GM21423 (cell line): ENCODE measurements around the gene TPP2.

ENCODE experiments used
- ATAC-seq: cut with Tn5 transposase; IDR thresholded peaks from one replicate; pipeline ENCODE4 v1.9.1; 2021; ENCODE audit warnings: mild to moderate bottlenecking, moderate library complexity; ENCODE audit not compliant: unreplicated experiment

TPP2 gene

DNA sequence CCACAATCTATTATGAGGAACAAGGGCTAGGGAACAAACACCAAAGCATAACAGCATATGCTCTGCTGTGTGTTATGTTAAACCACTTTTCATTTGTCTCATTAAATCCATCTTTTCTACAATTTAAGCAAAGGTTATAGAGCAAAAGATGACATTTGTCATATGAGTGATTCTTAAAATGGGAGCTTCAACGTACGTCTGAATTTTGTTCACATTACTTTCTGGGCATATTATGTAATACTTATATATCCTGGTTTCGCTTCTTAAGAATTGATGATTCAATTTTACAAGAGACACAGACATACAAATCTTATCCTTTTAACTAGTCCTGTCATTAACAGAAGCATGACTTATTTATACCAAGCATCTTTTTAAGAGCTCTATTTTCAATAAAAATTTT lies 3.3 kb upstream of the TPP2 start:
- ATAC-seq = no peak

DNA sequence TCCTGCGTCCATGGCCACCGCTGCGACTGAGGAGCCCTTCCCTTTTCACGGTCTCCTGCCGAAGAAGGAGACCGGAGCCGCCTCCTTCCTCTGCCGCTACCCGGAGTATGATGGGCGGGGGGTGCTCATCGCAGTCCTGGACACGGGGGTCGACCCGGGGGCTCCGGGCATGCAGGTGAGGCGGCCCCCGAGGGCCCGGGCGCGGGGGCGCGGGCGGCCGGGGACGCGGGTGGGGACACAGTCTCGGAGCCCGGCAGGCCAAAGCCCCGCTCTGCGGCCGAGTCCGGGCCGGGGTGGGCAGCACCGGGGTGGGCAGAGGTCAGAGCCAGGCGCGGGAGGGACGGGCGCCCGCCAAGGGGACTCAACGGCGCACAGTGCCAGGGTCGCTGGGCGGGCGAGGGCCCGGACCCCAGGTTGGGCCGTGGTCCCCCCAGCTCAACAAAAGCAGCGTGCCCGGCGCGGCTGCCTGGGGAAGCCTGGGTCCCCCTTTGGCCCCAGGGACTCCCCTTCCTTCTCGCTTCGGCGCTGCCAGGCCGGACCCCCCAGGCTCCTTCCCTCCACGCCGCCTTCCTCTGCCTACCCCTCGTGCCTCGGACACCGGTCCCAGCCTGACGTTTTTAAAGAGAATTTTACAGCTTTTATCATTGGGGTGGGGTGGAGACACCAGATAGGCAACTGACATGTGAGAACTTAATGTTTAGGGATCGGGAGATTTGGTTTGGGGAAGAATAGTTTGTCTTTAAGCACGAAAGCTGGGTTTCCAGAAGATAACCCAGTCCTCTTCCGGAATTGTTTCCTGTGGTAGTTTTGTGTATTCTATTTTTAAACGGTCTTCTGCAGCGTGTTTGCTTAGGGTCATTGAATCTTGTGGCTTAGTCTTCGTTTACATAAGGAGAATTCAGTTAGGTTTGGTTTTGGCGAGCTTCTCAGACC lies 509 bp downstream of the TPP2 start:
- peak; percentile 21 for ATAC-seq

DNA sequence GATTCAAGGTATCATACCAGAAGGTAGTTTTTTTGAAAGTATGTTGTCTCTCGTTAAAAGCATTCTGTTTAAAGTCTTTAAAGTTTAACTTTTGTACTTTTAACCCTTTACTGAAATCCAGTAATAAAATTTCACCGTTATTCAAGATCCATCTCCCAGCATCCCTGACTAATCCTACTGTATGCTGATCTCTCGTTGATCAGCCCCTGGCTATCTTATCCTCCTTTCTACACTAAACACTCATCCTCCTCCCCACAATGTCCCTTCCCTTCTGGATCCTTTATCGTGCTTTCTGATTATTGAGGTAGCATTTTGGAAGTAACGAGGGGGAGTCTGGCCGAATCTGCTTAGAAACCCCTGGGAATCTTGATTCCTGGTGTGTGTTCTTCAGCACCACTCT lies 1.3 kb downstream of the TPP2 start:
- no peak for ATAC-seq

DNA sequence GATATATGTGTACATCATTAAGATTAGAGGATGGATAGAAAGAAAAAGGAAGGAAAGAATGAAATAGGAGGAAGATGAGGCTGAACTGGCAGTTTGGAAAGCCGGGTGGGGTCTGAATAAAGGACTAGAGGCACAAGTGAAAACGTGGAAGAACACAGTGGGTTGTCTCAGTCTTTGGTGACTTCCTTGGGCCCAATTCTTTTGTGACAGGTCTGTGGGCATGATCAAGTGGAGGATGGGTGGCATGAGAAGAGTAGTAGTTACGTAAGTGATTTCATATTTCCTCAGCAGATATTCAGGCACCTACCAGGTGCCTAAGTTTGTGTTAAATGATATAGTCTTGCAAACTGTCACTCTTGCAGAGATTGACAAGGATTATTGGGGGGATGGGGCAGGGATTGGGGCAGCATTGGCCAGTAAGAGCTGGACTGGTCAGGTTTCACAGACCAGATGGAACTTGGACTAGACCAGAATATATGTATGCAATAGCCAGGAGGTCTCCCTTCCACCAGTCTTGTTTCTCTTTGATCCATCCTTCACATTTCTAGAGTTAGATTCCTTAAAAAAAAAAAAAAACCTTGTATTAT lies 2.7 kb downstream of the TPP2 start:
- ATAC-seq = no peak

DNA sequence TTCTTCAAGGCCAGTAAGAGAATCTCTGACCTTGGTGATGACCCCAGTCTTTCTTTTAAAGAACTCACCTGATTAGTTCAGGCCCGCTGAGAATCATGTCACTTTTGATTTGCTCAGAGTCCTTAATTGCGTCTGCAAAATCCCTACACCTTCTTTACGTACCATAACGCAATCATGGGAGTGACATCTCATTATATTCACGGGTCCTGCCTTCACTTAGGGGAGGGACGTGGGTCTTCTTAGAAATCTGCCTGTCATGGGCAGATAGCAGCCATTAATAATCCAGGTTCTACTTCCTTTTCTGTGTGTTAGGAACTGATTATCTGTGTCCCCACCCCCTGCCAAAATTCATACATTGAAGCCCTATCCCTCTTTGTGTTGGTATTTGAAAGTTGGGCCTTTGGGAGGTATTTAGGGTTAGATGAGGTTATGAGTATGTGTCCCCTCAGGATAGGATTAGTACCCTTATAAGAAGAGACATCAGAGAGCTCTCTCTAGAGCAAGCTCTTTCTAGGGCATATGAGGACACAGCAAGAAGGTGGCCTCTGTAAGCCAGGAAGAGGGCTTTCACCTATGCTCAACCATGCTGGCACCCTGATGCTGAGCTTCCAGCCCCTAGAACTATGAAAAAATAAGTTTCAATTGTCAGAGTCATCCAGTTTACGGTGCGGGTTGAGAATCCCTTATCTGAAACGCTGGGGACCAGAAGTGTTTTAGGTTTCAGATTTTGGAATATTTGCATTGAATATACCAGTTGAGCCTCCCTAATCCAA lies 9.9 kb downstream of the TPP2 start:
- no peak for ATAC-seq

DNA sequence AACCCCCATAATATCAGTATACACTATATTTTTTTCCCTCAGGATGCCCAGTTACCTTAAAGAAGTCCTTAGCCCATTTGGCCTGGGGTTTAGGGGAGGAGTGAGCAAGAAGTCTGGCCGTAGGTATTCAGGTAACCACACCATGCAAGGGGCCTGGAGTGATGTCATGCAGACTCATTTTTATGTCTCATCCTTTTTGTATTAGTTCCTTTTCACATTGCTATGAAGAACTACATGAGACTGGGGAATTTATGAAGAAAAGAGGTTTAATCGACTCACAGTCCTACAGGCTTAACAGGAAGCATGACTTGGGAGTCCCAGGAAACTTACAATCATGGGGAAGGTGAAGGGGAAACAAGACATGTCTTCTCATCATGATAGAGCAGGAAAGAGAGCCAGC lies 12.2 kb downstream of the TPP2 start:
- no peak for ATAC-seq

DNA sequence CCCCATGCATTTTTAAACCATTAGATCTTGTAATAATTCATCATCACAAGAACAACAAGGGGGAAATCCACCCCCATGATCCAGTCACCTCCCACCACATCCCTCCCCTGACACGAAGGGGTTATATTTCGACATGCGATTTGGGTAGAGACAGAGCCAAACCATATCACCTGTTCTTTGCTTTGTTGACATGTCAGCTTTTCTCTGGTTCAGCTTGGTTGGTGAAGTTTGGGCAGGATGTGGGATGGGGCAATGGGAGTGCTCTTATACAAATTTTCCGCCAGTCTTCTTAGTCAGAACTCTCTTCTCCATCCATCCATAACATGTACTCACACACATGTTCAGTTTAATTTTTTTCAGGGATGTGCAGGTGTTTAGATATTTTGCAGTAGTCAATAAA lies 12.9 kb downstream of the TPP2 start:
- ATAC-seq = no peak

DNA sequence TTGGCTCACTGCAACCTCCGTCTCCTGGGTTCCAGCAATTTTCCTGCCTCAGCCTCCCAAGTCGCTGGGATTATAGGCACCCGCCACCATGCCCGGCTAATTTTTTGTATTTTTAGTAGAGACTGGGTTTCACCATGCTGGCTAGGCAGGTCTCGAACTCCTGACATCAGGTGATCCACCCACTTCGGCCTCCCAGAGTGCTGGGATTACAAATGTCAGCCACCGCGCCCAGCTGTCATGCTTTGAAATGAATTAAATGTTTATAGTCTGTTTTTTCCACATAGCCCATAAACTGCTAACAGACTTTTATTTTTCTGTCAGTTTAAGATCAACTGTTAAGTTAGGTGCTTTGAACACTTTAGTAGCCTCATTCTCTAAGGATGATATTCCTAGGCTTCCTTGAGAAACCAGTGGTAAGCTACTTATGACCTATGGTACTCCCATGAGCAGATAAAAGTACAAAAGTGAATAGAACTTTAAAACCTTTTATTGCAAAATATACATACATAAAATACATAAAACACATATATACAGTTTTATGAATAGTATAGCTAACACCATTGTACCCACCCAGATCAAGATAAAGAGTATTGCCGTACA lies 13.6 kb downstream of the TPP2 start:
- ATAC-seq = no peak

DNA sequence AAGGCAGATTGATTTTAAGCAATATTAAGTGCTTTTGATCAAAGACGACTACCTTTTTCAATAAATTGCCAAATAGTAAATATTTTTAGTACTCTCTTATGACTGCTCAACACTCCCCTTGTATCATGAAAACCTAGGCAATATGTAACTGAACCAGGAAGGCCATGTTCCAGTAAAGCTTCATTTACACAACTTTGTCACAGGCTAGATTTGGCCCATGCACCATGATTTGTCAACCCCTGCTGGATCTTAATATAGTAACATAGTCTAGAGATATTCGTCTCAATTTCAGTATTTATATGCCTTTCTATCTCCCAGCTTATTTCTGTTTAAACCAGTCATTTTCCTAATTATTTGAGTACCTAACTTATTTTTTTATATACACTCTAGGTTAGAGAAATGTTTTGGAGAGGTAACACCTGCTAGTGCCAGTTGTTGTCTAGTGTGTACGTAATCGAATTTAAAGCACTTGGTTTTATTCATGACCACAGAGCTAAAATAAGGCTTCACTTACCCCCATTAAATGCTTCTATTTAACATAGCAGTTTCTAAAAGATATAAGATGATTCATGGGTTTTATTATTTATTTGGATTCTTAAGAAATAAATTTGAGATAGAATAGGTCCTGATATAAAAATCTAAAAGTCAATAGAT lies 21.0 kb downstream of the TPP2 start:
- no peak for ATAC-seq

DNA sequence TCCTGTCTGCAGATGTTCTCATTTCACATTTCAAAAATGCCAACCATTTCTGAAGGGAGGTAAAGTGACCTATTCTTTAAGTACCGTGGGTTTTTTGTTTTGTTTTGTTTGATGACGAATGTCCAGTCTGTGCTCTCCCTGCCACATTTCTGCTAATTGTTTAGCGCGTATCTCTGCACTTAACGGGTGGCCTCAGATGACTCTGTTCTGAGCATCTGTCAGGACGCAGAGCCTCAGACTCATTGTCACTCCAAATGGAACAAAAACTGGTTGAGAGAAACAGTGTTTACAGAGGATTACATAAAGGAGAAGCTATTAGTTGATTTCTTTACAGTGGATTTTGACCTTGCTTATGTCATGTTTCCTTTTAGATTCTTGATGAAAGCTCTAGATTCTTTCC lies 23.7 kb downstream of the TPP2 start:
- ATAC-seq = no peak

DNA sequence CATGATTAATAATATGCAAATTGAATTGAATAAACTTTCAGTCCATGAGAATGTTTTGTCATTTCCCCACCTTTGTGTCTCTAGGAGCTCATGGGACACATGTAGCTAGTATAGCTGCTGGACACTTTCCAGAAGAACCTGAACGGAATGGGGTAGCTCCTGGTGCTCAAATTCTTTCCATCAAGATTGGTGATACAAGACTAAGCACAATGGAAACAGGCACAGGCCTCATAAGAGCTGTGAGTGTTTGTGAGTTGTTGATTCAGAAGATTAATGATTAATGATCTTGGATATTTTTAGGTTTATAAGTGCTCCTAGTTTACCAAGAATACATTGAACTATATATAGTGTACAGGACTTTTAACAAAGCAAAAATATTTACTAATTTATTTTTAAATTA lies 30.1 kb downstream of the TPP2 start:
- no peak for ATAC-seq

DNA sequence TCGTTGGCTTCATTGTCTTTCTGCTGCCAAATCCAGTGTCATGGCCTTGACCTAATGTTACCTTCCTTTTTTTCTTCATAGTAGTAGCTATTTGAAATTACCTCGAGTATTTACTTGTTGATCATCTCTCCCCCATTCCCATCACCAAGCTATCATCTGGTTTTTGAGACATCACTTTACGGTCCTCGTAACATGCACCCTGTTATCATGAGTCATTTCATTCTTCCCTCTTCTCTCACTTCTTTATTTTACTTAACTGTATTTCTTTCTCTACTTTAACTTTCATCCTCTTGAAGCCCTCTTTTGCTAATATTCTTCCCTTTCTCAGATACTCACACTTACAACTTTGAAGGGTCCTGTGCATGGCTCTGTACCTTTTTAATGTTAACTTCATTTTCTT lies 31.8 kb downstream of the TPP2 start:
- no peak for ATAC-seq

DNA sequence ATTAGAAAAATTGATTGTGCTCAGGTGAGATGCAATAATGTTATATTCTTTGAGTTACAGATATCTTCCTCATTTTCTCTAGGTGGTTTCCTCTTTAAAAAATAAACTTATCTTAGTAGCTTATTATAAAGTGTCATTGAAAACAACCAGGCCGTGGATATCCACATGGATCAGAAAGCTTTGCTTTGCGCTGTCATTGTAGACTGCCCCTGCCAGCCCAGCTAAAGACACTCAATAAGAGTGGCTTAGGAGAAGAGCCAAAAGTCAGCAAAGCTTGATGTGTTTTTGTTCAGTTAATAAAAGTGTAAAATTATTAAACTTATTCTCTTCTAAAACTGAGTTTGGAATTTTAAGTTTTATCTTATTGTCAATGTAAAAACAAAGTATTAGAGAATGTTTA lies 34.4 kb downstream of the TPP2 start:
- ATAC-seq = no peak

DNA sequence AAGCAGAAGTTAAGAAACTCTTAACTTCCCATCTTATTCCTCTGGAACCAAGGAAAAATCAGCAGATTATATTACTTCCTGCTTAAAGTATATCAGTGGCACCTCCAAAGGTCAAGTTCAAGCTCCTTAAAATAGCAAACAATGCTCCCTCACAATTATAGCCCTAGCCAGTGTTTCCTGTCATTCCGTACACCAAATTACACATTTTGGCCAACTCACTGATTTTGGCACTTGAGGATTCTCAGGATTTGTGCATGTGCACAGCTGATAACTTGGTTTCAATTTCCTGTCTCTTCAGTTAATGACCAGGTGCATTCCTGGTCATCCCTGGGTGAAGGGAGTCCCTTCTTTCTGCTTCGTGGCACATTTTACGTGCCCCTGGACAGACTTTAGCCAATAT lies 42.0 kb downstream of the TPP2 start:
- no peak for ATAC-seq

DNA sequence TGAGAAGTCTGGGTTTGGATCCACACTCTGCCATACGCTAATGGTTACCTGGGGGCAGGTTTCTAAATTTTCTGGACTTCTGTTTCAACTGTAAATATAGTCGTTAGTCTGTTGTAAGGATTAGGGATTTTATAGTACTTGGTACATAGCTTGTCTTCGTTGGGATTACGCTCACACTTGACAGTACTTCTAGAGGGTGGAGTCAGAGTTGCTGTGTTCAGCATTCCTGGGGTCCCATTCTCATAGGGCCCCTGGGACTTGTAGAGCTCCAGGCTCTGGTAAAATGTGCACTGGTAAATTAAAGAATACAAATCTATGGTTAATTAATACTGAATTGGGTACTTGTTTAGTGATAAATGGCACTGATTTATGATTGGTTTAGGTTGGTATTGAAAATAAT lies 45.2 kb downstream of the TPP2 start:
- no peak for ATAC-seq

DNA sequence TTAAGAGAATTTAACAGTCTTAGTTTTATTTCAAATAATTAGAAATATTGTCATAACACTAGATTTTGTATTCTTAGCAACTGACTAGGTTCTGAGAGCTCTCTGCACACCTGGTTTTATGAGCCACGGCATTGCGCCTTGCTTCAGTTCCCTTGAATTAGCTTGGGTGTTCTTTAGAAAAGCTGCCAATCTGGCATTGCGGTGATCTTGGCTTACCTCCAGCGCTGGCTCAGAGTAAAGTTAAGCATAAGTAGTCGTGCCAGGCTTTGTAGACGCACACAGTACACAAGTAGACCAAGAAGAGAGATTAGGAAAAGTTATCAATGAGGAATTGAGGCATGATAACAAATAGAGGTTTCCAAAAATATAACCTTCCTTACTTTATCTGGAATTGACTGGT lies 45.7 kb downstream of the TPP2 start:
- no peak for ATAC-seq

DNA sequence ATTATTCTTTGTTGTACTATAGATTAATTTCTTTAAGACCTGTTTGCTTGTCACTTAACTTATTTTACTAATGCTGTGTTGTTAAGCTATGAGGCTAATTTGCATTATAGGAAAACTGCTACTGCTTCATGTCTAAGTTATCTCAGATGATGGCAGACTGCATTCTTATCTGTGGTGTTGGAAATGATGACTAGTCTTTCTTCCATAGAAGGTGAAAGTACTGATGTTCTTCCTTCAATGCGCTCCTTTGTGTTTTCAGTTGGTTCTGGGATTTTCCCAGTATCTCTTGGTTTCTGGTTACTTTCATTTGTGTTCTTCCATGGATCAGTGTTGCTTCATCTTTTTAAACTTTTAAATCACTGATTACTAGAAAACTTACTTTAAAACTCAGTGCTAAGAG lies 46.9 kb downstream of the TPP2 start:
- no peak for ATAC-seq

DNA sequence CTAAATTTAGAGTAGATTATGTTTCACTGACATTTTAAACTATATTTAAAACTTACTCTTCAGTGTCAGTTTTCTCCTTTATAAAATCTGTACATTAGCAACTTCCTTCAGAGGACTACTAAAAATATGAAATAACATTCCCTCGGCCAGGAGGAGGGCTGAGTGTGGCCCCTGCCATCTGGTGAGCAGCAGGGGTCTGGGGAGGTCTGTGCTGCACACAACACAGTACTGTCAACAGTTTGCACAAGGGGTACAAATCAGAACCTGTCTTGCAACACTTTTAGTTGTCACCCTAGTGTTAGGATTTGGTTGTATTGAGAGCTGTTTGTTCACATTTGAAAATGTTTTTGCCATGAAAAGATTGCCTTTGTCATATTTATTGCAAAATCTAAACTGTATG lies 48.9 kb downstream of the TPP2 start:
- ATAC-seq = no peak

DNA sequence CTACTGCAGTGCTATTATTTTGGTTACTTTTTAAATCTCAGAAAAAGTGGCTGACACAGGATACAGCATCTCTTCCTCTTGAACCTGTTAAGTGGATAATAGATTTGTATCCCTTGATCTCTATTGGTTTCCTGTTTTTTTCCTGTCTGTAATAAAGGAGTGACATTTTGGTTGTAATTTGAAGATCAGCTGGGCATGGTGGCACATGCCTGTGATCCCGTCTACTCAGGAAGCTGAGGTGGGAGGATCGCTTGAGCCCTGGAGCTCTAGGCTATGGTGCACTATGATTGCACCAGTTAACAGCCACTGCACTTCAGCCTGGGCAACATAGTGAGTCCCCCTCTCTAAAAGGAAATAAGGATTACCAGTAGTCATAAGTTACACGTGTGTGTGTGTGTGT lies 51.3 kb downstream of the TPP2 start:
- ATAC-seq = no peak

DNA sequence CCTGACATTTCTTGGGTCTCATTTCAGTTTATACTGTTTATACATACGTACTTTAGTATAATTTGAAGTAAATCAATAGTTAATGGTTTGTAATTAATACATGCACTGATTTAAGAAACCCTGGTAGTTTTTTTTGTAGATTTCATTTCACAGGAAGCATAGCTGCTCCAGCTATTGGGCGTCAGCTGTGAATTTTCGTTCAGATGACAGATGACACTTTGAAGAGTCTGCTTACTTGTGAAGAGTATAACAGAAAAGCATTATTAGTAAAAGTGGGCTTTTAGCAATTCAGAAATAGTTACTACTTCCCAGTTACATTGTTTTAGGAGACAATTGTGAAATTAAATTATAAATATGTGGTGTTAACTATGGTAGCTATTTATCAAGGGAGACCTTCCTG lies 53.7 kb downstream of the TPP2 start:
- no peak for ATAC-seq

DNA sequence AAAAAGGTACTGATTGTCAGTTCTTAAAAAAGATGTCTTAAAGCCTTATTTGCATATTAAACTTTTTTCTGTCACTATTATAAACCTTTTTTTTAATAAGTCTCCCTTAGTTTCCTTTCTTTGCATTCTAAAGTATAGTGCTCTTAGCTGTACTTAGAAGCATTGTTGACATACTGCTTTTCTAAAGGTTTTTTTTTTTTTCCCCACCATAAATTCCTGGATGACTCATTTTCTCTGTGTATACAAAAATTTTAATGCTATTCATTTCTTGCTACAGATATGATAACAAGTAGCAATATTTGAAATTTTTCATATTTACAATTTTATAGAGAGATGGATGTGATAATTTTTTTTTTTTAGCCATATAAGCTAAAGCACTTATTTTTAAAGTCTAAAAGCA lies 54.6 kb downstream of the TPP2 start:
- no peak for ATAC-seq
